Measurements from ENCODE around the gene SPNS1. TPM values are rescaled to one million over a fixed set of nuclear protein-coding genes. Genes with fewer than 3 reads are reported as not detected.
A peak's percentile ranks its signal among the peaks of the same experiment; 100 is the strongest.

SPNS1 gene
- total and polyA plus RNA-seq, 3 donors from 2014 or later = 32.0 to 56.9 (median 51.7) TPM

GRCh38 chr16:29007730-29008593, 33.4 kb downstream of the SPNS1 start:
- H3K27ac ChIP-seq = no peak overlapping the region
- peak; percentile 37 for DNase-seq
- no peaks in the 10 kb centered on the region for H3K4me1 ChIP-seq
- 48 to 49% methylated on average over 9 to 10 of the region's 10 CpGs for WGBS, 2 donors
- H3K36me3 ChIP-seq (ENCODE audit: low read depth, missing control alignments) = no peaks in the 10 kb centered on the region
- intact Hi-C loops (cut with DNase I; ENCODE audit: low total_unique reads) = no loop called here
- H3K4me3 ChIP-seq = no peak overlapping the region
- no peaks in the 10 kb centered on the region for H3K9me3 ChIP-seq
- no peaks in the 10 kb centered on the region for H3K27me3 ChIP-seq
- no peak for TF ChIP-seq CTCF (IDR thresholded peaks at IDR 0.05)
- no peak for TF ChIP-seq POLR2A (IDR thresholded peaks at IDR 0.05)

- no peaks in the 10 kb centered on the region for H3K27me3 ChIP-seq
- peak; percentile 28 for DNase-seq
- H3K4me1 ChIP-seq = no peaks in the 10 kb centered on the region
- H3K36me3 ChIP-seq (ENCODE audit: low read depth, missing control alignments) = no peaks in the 10 kb centered on the region
- intact Hi-C loops (cut with DNase I; ENCODE audit: low total_unique reads) = no loop called here
- no peaks in the 10 kb centered on the region for H3K9me3 ChIP-seq
- no peak overlapping the region for H3K27ac ChIP-seq
- 55 to 67% methylated on average over 10 to 14 of the region's 14 CpGs for WGBS, 2 donors
- TF ChIP-seq CTCF (IDR thresholded peaks at IDR 0.05) = no peak
- TF ChIP-seq POLR2A (IDR thresholded peaks at IDR 0.05) = no peak
- no peak overlapping the region for H3K4me3 ChIP-seq
Observed at GRCh38 chr16:29009050-29009837, 34.7 kb downstream of the SPNS1 start.

- 83 to 89% methylated on average over 2 of the region's 2 CpGs for WGBS, 2 donors
Observed at GRCh38 chr16:29009838-29010166, 35.2 kb downstream of the SPNS1 start.

GRCh38 chr16:29011112-29011511, 36.5 kb downstream of the SPNS1 start:
- Histone ChIP-seq H3K4me1 (no peaks in the 10 kb centered on the region), H3K9me3 (no peaks in the 10 kb centered on the region), H3K27me3 (no peaks in the 10 kb centered on the region), H3K36me3 (ENCODE audit: low read depth, missing control alignments) (no peaks in the 10 kb centered on the region), H3K27ac (no peak overlapping the region), H3K4me3 (no peak overlapping the region)
- intact Hi-C loops (cut with DNase I; ENCODE audit: low total_unique reads) = no loop called here
- TF ChIP-seq POLR2A (IDR thresholded peaks at IDR 0.05) (no peak), CTCF (IDR thresholded peaks at IDR 0.05) (no peak)
- DNase-seq = no peak
- 78 to 79% methylated on average over 7 to 8 of the region's 8 CpGs for WGBS, 2 donors

More at GRCh38 chr16:29009838-29010166, 35.2 kb downstream of the SPNS1 start:
- TF ChIP-seq CTCF (IDR thresholded peaks at IDR 0.05) = no peak
- no peak for TF ChIP-seq POLR2A (IDR thresholded peaks at IDR 0.05)
- no peaks in the 10 kb centered on the region for H3K4me1 ChIP-seq
- intact Hi-C loops (cut with DNase I; ENCODE audit: low total_unique reads) = no loop called here
- no peaks in the 10 kb centered on the region for H3K27me3 ChIP-seq
- no peak overlapping the region for H3K27ac ChIP-seq
- H3K9me3 ChIP-seq = no peaks in the 10 kb centered on the region
- no peaks in the 10 kb centered on the region for H3K36me3 ChIP-seq (ENCODE audit: low read depth, missing control alignments)
- H3K4me3 ChIP-seq = no peak overlapping the region
- DNase-seq = no peak

Measured in testis (tissue), 3 donors.